Measurements from ENCODE around the gene SNCAIP. TPM values are rescaled to one million over a fixed set of nuclear protein-coding genes. Genes with fewer than 3 reads are reported as not detected.

SNCAIP gene
- total and polyA plus RNA-seq, 8 donors: 0.45 to 10.6 (median 2.6) TPM; not detected in 1

DNA sequence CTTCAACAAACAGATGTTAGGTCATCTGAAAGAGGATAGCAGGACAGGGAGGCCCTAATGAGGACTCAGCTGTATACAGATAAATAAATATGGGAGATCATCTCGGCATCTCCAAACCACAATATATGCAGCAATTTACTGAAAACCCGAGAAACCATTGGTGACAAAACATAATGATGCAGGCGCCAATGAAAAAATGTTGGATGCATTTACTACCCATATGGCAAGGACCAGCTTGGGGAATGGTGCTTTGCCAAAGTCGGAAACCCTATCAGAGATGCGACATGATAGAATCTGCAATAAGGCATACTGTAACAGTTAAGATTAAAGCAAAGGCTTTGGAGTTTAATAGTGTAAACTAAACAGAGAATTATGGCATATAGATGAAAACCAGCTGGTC is 92.0 kb downstream of the SNCAIP start:
- H3K9me3 ChIP-seq: no peaks in the 10 kb centered on the region
- 77 to 84% (median 80%) methylated on average over 5 of the region's 5 CpGs for WGBS, 5 donors

GRCh38 chr5:122404653-122405362 is 92.8 kb downstream of the SNCAIP start:
- H3K27ac ChIP-seq: no peak overlapping the region
- no peak overlapping the region for H3K4me3 ChIP-seq
- H3K36me3 ChIP-seq: no peaks in the 10 kb centered on the region
- 43 to 77% (median 60%) methylated on average over 1 of the region's 1 CpG for WGBS, 5 donors
- TF ChIP-seq POLR2AphosphoS5 (IDR thresholded peaks at IDR 0.05) (no peak), POLR2A (IDR thresholded peaks at IDR 0.05) (no peak), EP300 (IDR thresholded peaks at IDR 0.05) (no peak)
- TF ChIP-seq, protein P1, sequence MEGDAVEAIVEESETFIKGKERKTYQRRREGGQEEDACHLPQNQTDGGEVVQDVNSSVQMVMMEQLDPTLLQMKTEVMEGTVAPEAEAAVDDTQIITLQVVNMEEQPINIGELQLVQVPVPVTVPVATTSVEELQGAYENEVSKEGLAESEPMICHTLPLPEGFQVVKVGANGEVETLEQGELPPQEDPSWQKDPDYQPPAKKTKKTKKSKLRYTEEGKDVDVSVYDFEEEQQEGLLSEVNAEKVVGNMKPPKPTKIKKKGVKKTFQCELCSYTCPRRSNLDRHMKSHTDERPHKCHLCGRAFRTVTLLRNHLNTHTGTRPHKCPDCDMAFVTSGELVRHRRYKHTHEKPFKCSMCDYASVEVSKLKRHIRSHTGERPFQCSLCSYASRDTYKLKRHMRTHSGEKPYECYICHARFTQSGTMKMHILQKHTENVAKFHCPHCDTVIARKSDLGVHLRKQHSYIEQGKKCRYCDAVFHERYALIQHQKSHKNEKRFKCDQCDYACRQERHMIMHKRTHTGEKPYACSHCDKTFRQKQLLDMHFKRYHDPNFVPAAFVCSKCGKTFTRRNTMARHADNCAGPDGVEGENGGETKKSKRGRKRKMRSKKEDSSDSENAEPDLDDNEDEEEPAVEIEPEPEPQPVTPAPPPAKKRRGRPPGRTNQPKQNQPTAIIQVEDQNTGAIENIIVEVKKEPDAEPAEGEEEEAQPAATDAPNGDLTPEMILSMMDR (IDR thresholded peaks at IDR 0.05): no peak
- no peaks in the 10 kb centered on the region for H3K4me1 ChIP-seq
- H3K27me3 ChIP-seq: no peaks in the 10 kb centered on the region
- H3K9me3 ChIP-seq: no peaks in the 10 kb centered on the region
- DNase-seq: no peak
- intact Hi-C loops (cut with DNase I; ENCODE audit: low total_unique reads): no loop called here

More for the DNA sequence above, 92.0 kb downstream of the SNCAIP start:
- no peaks in the 10 kb centered on the region for H3K27me3 ChIP-seq
- intact Hi-C loops (cut with DNase I; ENCODE audit: low total_unique reads): no loop called here
- no peak for DNase-seq
- no peaks in the 10 kb centered on the region for H3K4me1 ChIP-seq
- TF ChIP-seq EP300 (IDR thresholded peaks at IDR 0.05) (no peak), POLR2A (IDR thresholded peaks at IDR 0.05) (no peak), POLR2AphosphoS5 (IDR thresholded peaks at IDR 0.05) (no peak)
- TF ChIP-seq, protein P1 (IDR thresholded peaks at IDR 0.05): no peak
- no peaks in the 10 kb centered on the region for H3K36me3 ChIP-seq
- no peak overlapping the region for H3K4me3 ChIP-seq
- no peak overlapping the region for H3K27ac ChIP-seq

DNA sequence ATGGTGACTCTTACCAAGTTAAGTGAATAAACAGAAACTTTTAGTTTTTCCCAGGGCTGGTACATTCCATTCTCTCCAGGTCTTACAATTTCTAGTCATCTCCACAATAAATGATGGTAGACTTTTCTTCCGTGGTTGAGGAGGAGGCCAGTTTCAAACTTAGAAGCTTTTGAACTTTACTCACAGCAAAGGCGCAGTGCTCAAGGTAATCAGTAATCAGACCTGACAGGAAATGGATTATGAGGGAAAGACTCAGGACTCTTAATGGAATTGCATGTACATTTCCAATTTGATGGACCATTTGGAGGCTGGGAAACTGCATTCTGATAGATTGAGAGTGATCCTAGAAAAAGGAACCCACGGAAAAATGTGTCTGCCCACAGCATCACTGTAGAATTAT is 93.7 kb downstream of the SNCAIP start:
- WGBS, 5 donors: 77 to 86% (median 81%) methylated on average over 3 of the region's 3 CpGs
- Histone ChIP-seq H3K27ac (no peak overlapping the region), H3K27me3 (no peaks in the 10 kb centered on the region), H3K4me3 (no peak overlapping the region), H3K36me3 (no peaks in the 10 kb centered on the region), H3K9me3 (no peaks in the 10 kb centered on the region), H3K4me1 (no peaks in the 10 kb centered on the region)
- intact Hi-C loops (cut with DNase I; ENCODE audit: low total_unique reads): no loop called here
- no peak for DNase-seq
- TF ChIP-seq POLR2AphosphoS5 (IDR thresholded peaks at IDR 0.05) (no peak), EP300 (IDR thresholded peaks at IDR 0.05) (no peak), POLR2A (IDR thresholded peaks at IDR 0.05) (no peak)
- TF ChIP-seq, protein P1 (IDR thresholded peaks at IDR 0.05): no peak

- intact Hi-C loops (cut with DNase I; ENCODE audit: low total_unique reads): no loop called here
- Histone ChIP-seq H3K4me1 (no peaks in the 10 kb centered on the region), H3K36me3 (no peaks in the 10 kb centered on the region), H3K9me3 (no peaks in the 10 kb centered on the region), H3K27me3 (no peaks in the 10 kb centered on the region), H3K27ac (no peak overlapping the region), H3K4me3 (no peak overlapping the region)
- TF ChIP-seq EP300 (IDR thresholded peaks at IDR 0.05) (no peak), POLR2A (IDR thresholded peaks at IDR 0.05) (no peak), POLR2AphosphoS5 (IDR thresholded peaks at IDR 0.05) (no peak)
- TF ChIP-seq, protein P1 (IDR thresholded peaks at IDR 0.05): no peak
- WGBS, 5 donors: 92 to 94% (median 93%) methylated on average over 5 of the region's 5 CpGs
- no peak for DNase-seq
Measured at GRCh38 chr5:122406181-122406580, 94.1 kb downstream of the SNCAIP start.

All from stomach (tissue), 9 donors.